OCI-LY1 (cell line): Measurements from ENCODE around the gene MX1.

Source experiments
- CTCF ChIP-seq: fragments of 200-600 bp; sonication (generic), shearing (Covaris generic); IDR thresholded peaks from 2 replicates; pipeline ENCODE4 v1.5.1; 2017; ENCODE audit warnings: mild to moderate bottlenecking, antibody characterized with exemption, low read length, moderate library complexity, mixed read lengths
- EZH2 ChIP-seq: fragments of 200-600 bp; sonication (generic), shearing (Covaris generic); IDR thresholded peaks from 2 replicates; pipeline ENCODE4 v1.8.0; 2017; ENCODE audit warnings: borderline replicate concordance, mixed run types, mild to moderate bottlenecking, antibody characterized with exemption, low read length, moderate library complexity, mixed read lengths

GRCh38 chr21:41426676-41427404 is 801 bp downstream of the MX1 start:
- TF ChIP-seq CTCF, result no peak
- TF ChIP-seq EZH2, result no peak
